ENCODE results near the gene FASN. TPM values are rescaled to one million over a fixed set of nuclear protein-coding genes. Genes with fewer than 3 reads are reported as not detected.

FASN gene
- polyA plus RNA-seq, 1 donor: 34.3 TPM

DNA sequence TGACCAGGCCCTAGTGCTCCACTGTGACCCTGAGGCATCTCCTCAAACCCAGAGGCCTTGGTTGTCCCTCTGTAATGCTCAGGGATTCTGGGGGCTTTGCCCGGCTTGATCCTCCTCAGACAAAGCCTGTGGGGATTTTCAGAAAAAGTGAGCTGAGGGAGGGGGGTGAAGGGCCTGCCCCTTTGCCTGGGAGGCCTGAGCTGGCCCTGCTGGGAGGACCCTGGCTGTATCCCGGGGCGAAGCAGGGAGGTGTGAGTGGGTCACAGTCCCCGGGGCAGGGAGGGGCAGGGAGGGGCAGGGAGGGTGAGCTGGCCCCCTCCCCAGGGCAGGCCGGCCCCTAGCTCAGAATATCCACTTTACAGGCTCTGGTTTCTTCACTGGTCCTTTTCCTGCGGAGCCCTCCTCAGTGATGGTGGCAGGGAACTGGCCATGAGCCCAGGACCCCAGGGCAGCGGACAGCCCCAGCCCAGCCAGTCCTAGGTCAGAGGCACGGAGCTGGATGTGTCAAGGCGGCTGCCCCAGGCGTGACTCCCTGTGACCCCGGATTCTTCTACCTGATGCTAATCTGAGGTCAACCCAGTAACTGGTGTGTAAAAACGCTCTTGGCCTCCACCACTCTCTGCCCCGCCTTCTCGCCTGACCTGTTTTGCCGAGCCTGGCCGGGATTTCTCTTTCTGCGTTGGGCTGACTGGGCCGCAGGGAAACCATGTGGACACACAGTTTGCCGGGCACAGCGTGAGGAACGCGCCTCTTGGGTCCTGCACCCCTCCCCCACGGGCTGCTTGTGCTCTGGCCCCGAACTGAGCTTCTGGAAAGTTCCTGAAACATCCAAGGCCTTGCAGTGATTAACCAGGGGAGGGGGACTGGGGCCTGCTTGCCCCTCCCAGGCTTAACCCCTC lies 5.8 kb upstream of the FASN start:
- no peak for DNase-seq

DNA sequence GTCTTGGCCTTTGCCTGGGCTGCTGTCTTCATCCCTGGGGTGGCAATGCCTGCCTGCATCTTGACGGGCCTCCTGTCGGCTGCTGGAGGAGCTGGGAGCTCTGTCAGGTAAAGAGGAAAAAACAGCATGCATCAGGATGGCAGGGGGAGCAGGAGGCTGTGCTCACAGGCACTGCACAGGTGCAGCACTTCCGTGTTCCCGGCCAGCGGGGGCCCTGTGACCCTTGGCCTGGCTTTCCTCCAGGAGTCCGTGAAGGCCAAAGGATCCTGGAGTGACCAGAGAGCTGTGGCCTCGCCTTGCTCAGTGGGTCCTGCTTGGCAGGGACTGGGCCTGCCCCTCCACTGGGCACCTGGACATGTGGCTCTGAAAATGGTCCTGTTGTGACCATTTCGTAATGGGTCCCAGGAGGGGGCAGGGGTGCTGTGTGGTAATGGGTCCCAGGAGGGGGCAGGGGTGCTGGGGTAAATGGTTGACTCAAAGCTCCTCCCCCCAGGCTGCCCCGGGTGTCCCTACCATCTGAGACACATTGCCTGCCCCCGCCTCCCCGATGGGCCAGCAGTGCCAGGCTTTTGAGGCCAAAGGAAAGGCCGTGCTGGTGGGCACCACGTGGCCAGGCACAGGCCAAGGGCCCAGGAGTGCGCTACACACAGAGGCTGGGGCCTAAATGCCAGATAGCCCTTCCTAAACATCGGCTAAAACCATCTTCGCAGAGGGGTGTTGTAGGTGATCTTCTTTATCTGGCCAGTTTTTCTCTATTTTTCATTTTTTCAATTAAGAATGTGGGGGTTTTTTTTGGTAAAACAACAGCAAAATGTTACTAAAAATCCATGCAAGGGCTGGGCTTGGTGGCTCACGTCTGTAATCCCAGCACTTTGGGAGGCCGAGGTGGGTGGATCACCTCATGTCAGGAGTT lies 4.0 kb upstream of the FASN start:
- DNase-seq: no peak

DNA sequence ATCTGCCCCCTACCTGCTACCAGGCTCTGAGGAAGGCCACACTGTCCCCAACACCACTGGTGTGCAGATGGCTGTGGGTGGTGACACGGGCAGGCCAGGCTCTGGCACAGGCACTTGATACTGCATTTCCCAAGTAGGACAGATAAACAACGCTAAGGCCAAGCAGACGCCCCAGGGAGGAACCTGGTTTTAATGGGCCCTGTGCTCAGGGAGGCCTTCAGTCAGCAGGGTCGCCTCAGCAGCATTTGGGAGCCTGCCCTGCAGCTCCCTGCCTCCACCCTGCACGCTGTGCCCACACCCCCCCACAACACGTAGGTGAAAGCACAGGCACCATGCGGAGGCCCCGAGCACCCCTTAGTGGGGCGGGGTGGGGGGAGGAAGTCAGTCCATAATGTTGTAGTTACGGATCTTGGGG lies 3.3 kb upstream of the FASN start:
- DNase-seq: no peak

DNA sequence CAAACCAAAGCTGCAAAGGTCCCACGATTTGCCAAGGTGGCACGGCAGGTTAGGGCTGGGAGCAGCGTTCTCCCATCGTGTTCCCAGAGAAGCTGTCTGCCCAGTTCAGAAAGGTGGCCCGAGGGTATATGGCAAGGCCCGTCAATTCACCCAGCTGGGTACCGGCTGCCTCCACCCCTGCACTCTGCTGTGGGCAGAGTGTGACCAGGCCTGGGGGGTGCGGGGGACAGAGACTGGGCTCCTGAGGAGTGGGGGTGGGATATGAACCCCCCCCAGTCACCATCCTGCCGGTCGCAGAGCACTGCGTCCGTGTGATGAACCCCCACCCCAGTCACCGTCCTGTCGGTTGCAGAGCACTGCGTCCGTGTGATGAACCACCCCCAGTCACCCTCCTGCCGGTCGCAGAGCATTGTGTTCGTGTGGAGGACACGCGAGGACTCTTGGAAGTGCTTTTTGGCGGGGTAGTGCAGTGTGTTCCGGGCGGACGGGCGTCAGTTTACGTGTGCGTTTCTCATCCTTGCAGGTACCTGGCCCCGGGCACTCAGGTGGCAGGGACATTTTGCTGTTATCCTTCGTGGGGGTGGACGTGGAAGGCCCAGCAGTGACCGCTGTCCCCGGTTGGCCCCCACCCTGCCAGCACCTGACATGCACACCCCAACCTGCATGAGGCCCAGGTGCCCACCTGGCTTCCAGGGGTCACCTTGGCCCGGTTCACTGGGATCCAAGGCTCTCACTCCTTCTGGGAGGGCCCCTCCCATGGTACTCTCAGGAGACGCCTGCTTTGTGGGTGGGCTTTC lies 2.7 kb upstream of the FASN start:
- DNase-seq: no peak

DNA sequence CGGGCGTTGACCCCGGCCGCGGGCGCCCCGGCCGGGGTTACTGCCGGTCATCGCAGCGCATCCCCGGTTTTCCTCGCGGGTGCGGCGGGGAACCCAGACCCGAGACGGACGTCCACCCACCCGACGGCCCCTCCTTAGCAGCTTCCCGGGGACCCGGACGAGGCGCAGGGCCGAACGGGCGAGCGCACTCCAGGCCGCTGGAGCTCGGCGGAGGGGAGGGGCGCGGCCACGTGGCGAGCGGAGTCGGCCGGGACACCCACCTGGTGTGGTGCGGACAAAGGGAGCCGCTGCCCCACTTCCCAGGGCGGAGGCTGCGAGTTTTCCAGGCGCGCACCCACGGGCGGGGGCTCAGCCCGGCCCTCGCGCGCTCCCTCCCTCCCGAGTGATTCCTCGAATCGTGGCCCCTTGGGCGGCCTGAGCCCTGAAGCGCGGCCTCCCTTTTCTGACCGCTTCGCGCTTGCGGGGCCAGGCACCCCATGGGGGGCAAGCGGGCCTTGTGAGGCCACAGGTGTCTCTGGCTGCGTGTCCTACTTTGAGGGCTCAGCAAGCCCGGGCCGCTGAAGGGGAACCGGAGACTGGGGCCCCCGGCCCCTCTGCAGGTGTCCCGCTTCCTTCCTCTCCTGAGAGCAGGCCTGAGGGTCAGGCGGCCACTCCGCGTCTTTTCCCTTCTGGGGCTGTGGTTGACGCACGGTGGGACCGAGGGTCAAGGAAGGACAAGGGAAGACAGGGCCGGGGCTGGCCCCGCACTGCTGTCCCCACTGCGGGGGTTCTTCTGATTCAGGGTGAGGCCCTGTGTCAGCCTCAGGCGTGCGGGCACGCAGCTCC lies 1.1 kb upstream of the FASN start:
- no peak for DNase-seq

DNA sequence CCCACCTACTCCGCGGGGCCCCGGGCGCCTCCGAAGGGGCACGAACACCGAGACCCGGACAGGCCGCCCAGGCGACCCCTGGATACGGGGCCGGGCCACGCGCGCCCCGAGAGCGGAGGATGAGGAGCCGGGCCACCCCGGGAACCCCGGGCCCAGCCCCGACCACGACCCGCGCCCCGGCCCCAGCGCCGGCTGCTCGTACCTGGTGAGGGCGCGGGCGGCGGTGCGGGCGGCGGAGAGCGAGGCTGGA lies 192 bp downstream of the FASN start:
- no peak for DNase-seq

DNA sequence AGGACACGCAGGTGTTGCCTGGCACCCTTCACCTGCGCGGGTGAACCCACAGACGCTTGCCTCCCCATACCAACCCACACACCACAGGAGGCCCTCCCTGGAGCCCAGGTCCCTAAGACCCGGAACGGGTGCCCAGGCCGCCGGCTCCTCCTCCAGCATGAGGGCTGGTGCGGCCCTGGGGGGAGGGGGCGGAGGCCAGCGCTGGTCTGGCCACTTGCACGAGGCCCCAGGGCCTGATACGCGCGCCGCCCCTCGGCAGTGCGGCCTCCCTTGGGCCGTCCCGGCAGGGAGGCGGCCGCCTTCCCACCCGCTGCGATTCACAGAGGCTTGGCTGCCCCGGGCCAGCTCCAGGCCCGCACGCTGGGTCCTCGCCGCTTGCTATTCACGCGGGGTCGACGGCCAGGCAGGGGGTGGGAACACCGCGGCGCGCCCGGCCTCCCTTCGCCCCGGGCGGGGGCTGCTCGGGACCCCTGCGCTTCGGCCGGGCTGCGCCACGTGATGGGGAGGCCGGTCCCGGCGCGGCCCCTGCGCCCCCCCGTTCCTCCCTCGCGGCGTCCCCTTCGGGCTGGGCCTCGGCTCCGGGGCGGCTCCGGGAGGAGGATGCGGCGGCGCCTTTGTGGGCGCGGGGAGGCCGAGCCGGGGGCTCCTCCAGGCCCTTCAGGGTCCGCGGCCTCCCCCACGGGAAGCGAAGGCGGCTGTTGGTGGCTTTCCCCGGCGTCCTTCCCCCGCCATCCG lies 685 bp downstream of the FASN start:
- no peak for DNase-seq

DNA sequence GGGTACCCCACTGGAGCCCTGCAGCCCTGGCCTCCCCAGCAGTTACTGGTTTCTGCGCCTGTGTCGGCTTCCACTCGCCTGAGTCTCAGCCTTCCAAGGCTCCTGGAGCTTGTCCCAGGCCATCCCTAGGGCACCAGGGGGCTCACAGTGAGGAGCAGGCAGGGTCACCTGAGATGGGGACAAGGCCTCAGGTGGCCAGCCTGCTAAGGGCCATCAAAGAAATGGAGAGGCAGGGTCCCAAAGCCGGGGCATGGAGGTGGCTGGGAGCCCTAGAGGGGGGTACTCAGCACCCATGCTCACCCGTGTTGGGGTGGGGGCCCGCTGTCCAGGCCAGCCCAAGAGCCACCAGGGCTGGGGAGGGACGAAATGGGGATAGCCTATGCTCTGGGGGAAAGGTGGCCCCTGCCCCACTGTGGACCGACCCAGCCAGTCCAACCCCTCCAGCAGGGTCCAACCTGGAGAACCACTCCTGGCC lies 1.3 kb downstream of the FASN start:
- DNase-seq: no peak

DNA sequence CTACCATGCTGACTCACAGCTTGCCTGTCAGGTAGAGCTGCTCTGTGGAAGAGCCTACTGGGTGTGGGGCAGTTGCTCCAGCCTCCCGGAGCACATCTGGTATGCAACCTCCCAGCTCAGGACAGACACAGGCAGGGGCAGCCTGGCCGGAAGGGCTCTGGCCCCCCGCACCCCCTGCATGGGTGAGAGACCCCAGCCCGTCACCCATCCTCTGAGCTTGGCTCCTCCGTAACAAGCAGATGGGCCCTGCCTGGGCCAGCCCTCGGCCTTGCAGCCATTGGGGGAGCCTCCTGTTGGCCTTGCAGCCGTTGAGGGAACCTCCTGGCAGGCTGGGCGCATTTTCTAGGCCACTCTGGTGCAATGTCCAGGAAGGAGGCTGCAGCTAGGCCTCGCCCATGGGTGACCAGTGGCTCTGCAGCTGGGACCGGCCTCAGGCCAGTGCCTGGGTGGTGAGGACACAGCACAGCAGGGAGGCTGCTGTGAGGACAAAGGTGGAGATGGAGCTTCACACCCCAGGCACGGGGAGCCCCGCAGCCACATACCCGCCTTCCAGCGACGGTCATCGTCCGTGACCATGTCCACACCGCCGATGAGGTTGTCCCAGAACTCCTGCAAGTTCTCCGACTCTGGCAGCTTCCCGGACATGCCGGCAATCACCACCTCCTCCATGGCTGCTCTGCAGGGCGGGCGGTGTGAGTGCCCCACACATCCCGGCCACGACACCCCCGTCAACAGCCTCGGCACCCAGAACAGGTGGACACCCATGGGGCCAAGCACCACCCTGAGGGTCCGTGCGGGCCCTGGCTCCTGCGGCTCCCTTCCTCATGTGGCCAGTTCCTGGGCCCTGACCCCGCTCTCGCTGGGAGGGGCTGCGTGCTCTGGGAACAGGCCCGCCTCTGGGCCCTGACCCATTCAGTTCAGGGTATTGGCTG lies 2.0 kb downstream of the FASN start:
- no peak for DNase-seq

DNA sequence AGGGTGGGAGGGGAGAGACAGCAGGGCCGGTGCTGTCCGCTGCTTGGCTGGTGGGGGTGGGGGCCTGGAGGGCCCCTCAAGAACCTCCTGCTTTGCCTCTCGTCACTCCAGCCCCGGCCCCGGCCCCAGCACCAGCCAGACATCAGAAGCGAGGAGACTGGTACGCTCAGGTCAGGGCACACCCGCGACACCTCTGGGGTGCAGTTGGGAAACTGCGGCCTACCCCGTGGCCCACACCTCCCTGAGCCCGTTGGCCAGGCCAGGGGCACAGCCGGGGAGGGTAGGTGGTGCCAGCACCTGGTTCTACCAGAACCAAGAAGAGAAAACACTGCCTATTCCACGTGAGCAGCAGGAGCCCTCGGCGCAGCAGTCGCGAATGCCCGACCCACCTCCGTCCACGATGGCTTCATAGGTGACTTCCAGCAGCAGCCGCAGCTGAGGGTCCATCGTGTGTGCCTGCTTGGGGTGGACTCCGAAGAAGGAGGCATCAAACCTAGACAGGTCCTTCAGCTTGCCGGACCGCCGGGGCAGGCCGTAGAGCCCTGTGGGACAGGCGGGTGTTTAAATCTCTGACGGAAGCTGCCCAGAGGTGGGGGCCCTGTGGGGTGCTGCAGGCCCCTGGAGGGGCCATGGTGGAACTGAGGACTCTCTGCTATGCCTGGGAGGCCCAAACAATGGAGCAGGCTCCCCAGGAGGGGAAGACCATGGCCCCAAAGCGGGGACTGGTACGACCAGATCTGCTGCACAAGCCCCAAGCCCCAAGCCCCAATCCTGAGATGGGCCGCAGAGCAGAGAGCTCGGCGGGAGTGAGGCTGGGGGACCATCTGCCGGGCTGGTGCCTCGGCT lies 2.9 kb downstream of the FASN start:
- no peak for DNase-seq

DNA sequence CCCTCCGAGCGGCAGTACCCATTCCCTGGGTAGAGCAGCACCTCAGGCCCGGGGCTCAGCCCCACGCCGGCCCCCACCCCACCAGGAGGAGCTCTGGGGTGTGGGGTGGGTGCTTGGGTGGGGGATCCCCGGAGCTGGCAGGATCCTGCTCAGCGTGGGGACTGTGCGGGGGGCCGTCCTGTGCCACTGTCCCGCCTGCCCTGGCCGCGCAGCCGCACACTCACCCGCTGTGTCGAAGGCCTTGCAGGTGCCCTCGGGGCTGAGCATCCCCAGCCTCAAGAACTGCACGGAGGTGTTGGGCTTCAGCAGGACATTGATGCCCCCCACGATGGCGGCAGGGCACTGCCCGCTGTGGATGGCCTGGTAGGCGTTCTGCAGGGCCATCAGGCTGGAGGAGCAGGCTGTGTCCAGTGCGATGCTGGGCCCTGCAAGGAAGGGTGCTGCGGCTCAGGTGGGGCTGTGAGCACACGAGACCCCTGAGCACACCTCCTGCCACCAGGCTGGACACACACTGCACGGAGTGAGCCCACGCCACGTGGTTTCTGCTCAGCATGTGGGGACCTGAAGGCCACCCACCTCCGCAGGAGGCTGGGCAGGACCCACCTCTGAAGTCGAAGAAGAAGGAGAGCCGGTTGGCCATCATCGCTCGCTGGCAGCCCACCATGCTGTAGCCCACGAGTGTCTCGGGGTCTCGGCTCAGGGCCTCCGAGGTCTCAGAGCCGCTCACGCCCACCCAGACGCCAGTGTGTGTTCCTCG lies 4.9 kb downstream of the FASN start:
- no peak for DNase-seq

DNA sequence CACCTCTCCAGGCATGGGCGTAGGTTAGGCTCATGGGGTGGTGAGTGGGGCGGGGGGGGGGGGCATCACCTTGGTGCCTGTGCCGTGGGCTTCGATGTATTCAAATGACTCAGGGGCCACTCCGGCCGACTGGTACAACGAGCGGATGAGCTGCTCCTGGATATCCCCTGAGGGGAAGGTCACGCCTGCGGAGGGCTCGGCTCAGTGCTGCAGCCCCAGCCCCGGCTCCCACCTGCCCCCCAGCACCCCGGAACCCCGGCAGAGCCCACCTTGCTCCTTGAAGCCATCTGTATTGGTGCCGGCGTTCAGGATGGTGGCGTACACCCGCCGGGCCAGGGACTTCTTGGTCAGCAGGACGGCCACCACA lies 5.4 kb downstream of the FASN start:
- DNase-seq: no peak

DNA sequence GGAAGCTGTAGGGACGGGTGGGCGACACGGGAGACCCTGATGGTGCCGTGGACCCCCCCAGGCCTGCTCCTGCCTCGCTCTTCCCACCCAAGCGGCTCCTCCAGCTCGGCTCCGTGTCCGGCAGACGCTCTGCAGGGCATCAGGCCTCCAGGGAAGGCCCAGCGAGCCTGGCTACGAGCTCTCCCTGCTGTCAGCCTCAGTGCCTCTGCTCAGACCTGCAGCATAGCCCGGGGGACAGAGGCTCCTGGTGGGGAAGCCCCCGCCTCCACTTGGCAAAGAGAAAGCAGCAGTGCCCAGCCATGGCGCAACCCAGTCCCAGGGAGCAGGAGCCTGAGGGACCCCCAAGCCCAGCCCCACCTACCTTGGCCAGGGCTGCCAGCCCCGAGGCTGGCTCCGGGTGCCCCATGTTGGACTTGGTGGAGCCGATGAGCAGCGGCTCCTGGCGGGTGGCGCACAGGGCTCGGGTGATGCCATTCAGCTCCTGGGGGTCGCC lies 5.9 kb downstream of the FASN start:
- DNase-seq: no peak

DNA sequence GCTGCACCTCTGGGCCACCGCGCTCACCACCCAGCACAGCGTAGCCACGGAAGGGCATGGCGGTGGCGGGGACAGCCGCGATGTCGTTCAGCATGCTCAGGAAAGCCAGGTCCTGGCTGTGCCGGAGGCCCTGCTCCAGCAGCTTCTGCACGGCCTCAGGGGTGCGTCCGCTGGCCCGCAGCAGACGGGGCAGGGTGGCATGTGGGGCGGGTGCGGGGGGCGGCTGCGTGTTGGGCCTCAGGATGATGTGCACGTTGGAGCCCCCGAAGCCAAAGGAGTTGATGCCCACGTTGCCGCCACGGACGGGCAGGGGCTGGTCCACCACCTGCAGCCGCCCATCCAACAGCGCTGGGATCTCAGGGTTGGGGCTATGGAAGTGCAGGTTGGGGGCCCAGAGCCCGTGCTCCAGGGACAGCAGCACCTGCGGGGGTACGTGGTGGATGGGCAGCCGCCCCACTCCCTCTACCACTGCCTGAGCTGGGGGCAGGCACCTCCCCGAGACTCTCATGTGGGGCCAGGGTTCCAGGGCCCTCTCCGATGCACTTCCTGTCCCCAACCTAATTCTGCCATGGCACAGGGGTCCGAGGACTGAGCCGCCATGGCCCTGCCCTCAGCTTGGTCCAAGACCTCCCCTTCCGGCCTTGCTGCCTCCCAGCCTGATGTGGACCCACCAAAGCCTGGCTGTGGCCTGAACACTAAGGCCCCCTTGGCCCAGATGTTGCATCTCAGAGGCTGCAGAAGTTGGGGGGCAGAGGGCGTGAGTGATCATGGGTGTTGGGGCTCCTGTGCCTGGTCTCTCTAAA lies 6.6 kb downstream of the FASN start:
- DNase-seq: no peak

DNA sequence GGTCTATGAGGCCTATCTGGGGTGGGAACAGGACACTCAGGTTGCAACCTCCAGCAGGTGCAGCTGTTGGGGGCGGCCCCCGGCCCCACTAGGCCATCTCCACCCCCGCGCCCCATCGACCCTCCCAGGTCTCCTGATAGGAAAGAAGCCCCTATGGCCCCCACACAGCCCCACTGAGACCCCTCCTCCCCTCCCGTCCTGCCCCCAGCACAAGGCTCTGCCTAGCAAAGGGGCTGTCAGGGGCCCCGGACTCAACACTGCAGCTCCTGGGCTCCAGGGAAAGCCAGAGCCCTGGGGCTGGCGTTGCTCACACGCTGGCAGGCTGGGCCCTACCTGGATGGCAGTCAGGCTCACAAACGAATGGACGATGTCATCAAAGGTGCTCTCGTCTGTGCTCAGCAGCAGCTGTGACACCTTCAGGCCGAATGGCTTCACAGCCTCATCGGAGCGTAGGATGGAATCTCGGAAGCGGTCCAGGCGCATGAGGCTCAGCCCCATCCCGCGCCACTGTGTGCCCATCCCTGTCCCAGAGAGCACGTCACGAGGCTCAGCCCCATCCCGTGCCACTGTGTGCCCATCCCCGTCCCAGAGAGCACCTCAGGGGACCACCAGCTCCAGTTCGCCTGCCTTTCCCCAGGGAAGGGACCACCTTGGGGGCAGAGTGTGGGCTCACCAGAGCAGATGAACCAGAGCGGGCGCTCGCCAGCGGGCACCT lies 7.3 kb downstream of the FASN start:
- no peak for DNase-seq
